T-helper 1 cell (primary cell): Measurements from ENCODE around the gene RRP36.
"Not testable (repeated sequence)": the region's sequence is repeated elsewhere in the genome, so short reads cannot be mapped to it uniquely, and the experiment has no call there.

Source experiments
- DNase-seq, 5 donors: peaks; one replicate each; pipeline ENCODE4 v3.0.0-alpha.2; 2012 to 2020

The RRP36 gene

DNA sequence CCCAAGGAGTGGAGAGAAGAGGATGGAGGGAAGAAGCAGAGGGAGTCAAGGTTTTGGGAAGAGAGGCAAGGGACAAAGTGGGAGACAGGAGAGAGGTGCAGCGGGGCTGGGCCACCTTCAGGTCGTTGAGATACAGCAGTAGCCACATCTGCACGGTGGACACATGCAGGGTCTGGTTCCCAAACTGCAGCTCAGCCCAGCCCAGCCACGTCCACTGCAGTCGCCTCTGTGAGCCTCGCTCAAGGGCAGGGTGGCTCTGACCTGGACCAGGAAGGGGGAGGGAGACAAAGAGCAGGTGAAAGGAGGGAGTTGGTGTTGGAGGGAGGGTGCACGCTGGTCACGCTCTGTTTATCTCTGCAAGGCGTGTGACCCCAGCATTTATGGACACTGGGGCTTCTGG, 17.3 kb downstream of the RRP36 start:
- no peak for DNase-seq

DNA sequence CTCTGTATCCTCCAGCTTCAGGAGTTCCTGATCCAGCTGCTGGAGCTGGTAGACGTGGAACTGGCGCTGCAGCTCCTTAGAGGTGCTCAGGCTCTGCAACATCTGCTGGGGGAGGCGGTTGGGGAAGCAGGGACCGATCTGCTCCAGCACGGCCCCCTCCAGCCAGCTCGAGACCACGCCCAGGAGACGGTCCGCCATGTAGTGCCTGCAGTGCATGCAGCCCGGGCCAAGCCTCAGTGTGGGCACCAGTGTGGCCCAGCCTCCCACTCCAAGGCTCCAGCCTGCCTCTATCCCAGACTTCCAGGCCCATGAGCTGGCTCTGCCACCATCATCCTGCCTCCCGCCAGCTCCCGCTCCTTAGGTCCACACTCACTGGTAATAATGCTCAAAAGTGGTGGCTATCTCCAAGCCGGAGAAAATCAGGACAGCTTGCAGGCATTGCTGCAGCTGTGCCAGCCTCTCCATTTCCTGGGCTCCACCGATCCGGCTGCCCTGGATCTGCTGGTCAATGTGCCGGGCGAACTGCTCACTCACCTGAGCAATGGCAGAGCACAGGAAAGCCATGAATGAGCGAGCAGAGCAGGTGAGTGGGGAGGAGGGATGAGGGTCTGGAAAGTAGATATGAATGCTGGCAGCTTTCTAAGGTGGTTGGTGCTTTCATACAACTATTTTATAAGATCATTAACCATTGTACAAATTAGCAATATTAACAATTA, 19.3 kb downstream of the RRP36 start:
- DNase-seq, result no peak

DNA sequence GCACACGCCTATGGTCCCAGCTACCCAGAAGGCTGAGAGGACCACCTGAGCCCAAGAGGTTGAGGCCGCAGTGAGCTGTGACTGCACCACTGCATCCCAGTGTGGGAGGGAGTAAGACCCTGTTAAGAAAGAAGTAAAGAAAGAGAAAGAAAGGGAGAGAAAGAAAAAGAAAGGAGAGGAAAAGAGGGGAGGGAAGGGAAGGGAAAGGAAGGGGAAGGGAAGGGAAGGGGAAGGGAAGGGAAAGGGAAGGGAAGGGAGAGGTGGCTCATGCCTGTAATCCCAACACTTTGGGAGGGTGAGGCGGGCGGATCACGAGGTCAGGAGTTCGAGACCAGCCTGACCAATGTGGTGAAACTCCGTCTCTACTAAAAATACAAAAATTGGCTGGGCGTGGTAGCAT, 20.1 kb downstream of the RRP36 start:
- DNase-seq, result not testable (repeated sequence)

DNA sequence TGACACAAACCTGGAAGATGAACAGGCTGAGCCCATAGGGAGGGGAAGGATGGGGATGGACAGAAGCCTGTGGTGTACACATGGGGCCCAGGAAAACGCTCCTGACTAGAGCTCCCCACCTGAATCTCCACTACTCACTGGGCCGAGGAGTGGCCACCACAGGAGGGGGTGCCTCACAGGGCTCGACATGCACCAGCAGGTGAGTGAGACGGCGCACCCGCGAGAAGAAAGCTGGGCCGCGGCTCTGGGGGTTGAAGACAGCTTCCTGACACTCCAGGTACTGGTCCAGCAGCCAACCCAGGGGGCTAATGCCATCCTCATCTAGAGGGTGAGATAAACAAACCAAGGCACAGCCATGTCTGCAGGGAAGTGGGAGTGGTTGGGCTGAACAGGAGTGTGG, 21.9 kb downstream of the RRP36 start:
- no peak for DNase-seq

DNA sequence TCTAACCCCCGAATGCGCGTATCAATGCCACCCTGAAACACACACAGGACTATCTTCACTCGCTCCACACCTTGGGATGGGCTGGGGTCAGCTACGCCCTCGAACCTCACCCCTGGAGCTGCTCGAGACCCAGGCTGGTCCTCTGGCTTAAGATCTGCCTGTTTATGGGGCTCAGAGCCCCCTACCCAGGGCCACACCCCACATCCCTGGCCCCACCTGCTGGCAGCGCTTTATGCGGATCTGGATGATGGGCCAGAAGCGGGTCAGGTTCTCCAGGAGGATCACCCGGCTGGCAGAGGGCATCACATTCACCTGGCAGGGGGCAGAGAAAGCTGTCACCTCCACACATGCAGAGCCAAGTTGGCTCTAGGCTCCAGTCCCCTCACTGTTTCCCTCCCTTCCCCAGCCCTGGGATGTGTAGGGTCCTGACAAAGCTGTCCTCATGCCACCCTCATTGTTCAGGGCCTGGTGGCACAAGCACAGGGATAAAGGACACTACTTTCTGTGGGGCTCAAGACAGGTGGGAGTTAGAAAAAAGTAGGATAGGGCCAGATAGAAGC, 24.0 kb downstream of the RRP36 start:
- DNase-seq, result no peak

DNA sequence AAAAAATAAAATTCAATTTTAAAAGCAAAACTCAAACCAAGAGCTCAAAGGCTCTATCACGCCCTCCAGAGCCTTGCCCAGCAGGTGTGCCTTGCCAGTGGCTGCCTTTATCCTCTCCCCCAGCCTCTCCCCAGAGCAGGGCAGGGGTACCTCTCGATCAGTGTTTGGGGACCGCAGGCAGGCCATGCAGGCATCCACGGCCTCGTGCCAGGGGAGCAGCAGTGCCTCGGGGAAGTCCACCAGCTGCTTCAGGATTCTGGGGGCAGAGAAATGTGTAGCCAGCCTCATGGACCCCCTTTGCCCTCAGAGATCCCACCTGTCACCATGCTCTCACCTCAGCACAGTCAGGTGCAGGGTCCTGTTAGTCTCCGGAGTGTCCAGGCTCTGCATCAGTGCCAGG, 26.6 kb downstream of the RRP36 start:
- no peak for DNase-seq

DNA sequence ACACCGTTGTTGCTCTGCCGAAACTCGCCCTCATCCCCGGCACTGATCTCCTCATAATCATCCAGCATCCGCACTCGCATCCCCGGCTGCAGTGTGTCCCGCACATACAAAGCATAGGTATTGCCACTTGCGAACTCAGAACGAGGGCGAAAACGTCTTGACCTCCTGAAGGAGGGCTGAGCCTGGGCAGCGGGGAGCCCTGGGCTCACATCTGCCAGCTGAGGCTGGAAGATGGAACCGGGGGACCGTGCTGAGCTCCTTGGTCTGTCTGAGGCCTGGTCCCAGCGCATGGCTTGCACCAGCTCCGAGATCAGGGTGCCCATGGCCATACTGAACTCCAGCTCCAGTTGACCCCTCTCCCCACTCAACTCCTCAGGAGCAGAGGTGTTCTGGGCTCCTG, 29.6 kb downstream of the RRP36 start:
- no peak for DNase-seq

DNA sequence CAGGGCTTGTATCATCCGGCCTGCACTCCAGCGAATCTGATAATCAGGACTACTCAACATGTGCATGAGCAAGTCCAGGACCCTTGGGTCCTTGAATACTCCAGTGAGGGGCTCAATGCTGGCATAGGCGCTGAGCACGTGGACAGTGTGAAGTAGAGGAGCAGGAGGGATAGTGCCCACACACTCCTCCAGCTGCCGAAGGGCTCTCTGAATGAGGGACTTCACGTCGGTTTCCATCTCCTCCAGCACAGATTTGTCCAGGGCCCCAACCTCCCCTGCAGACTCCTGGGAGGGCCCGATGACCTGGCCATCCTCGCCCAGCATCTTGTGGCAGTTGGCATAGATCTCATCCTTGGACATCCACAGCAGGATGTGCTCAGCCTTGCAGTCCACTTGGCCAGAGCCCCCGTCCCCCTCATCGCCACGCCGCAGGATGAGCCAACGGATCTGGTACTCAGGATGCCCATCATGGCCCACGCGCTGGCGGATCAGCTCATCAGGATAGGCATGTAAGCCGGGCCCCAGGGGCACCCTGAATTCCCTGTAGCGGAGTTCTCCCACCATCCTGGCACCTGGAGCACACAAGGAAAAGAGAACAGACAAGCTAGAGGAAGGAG, 30.9 kb downstream of the RRP36 start:
- DNase-seq, result no peak

DNA sequence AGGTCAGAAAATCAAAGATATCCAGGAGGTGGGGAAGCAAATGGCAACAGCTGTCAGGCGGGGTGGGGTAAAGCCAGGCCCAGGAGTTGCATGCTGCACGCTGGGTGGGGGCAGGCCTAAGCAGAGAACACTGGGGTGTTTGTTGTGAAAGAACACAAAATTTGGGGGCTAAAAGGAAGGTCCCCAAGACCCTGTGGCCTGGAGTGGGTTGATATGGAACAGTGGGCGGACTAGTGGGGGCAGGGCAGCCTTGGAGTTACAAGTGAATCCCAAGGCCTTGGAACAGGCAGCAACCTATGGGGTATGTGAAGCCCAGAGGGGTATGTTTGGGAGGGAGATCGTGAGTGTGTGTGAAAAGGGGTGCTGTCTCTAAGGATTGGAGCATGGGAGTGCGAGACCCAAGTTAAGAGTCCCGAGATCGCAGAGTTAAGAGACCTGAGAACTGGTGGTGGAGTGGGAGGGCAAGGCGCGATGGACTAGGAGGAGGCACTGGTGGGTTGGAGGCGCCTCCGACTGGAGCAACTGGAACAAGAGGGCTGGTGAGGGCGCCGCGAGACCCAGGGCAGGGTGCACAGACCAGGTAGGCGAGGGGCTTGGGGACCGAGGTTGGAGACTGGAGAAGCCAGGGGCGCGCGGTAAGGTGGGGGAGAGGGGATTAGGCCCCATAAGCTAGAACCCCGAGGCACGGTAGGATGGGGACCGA, 31.6 kb downstream of the RRP36 start:
- peak in 1 of 5 donors; percentile 18 for DNase-seq

DNA sequence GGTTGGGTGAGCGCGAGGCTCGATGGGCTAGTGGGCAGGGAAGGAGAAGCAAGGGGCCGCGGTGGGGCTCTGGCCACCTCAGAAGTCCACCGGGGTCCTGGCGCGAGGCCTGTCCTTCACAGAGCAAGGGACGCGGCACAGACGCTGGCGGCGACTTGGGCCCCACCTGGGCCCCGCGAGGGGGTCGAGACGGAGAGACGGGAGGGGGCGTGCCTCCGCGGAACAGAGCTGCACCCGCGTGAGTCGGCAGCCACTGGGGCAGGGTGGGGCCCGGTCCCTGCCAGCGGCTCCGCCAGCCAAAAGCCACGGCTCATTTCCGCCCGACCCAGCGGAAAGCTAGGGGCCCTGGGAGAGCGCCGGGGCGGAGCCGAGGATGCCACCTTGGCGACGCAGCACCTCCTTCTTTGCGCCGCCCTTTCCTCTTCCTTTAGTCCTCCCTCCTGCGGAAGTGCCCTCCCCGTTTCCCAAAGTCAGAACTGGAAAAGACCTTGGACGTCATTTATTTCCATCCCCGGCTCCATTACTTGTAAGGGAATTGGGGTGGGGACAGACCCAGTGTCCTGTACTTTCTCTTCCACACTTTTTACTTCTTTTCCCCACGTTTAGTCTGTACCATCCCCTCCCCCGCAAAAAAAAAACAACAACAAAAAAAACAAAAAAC, 32.3 kb downstream of the RRP36 start, which contains the start of gene CUL7:
CUL7 (minus strand) TSS at position 307 of the 661 bp plus-strand sequence. CDS start 1,063 bp downstream, outside the sequence.
- peak; percentile 79 to 94 (median 84) for DNase-seq

DNA sequence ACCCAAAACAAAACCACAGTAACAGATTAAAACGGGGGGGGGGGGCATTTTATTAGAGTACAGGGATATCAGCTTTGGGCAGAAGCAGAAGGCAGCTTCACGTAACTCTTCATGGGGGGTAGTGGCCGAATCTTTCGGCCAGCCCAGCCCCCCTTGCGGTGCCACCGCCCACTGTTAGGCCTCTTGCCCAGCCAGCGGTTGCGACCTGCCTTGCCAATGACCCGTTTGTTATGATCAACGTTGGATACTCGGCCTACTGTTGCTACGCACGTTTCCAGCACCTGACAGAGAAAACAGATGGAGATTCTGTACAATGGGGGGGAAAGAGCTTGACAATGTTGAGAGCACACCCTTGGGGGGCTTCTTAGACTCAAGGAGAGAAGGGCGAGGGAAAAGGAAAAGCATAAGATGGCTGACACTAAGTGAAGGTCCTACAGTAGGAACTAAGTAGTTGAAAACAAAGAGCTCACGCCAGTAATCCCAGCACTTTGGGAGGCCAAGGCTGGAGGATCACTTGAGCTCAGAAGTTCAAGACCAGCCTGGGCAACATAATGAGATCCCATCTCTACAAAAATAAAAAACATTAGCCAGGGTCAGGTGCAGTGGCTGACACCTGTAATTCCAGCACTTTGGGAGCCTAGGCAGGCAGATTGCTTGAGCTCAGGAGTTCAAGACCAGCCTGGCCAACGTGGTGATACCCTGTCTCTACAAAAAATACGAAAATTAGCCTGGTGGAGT, 33.0 kb downstream of the RRP36 start:
- no peak for DNase-seq

DNA sequence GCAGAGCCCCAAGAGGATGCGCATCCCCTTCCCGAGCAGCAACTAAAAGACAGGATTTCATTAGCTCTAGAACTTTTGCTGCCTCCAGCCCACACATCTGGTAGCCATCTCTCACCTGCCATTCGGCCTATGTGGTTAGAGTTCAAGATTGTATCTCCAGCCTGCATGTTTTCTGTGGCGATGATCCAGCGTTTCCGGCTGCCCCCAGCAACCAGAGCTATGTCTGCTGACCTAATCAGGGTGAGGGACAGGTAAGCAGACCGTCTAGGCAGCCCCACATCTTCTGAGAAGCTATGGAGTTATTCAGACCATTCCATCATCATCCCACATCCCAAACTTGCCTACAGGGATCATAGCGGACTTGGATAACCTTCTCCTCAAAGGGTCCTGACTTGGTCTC, 34.5 kb downstream of the RRP36 start:
- DNase-seq, result no peak

DNA sequence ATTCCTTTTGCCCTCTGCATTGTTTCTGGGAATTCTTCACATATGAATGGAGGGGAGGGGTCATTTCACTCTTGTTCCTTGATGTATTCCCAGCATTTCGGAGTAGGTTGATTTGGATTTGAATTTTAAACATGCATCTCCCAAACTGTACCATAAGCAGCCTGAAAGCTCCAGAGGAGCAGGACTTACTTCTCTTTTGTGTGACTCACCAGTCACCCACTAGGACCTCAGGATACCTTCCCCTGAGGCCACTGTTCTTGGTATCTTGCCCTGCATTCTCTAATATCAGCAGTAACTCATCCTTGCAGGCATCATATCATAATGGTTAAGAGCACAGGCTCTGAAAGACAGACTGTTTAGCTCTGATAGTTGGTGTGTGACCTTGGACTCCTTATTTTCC, 37.1 kb downstream of the RRP36 start:
- no peak for DNase-seq

DNA sequence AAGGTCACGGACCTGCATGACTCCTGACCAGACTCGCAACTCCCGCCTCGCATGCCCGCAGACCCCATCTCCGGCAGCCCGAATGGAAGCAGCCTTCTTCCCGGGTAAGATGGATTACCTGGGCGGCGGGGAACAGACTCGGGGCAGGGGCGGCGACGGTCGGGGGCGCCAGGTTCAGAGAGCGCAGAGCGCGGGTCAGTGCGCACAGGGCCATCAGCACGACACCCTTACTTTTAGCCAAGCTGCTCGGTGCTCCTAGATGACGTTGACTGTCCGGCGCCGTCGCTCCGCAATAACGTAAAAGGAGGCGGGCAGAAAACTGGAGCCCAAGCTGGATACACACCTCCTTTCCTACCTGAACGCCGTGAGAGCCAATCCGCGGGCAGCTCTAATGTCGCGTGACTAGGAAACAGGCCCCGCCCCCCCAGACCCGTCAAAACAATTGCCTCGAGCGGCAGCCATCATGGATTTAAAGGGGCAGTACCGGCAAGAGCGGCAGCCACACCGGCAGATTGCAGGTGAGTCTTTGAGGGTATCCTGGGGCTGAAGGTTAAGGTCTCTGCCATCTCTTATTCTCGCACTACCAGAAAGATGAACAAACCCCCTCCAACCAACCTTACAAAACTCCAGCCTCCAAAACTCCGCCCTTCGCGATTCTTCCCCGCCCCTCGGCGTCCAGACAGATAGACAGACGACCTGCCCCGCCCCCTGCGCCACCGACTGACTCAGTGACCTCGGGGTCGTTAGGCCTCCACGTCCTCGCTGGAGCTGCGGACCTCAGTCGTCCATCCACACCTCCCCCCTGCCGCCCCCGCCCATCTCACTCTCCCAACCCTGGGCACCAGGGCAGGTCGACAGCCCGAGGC, 38.0 kb downstream of the RRP36 start, which contains the start of the genes KLC4 and MRPL2:
KLC4 (plus strand) TSS at position 464 of the 866 bp plus-strand sequence. CDS start 1,705 bp downstream, outside the sequence.
MRPL2 (minus strand) TSS at position 267 of the 866 bp plus-strand sequence; CDS start at position 214, 53 bp downstream.
- DNase-seq, result peak; percentile 94 to 99 (median 96)

DNA sequence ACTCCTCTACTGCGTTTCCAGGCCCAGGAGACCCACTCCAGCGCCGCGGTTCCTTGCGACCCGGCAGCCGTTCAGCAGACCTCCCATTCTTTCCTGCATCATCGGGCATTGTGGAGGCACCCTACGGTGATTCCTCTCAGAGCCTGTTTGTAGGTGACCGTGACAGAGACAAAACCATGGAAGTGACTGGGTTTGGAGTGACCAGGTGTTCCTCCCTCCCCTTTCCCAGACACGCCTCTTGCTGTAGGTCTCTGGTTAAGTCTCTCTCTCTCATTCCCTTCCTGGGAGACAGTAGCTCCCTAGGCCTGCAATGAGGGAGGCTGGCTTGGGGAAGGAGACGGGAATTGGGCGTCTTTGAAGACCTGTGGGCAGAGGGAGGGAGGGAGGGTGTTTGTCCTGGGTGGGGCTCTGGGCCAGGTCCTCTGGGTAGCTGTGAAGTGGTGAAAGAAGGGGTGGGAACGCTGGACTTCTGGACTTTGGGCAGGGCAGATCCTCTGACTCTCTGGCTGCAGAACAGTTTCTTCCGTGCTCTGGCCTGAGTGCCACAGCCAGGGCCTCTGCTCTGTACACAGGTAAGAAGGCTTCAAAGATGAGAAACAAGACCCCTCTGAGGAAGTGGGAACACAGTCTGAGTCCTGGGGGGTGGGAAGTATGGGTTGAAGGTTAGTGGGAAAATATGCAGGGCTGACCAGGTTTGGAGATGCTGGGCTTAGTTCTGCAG, 38.8 kb downstream of the RRP36 start:
- no peak for DNase-seq

DNA sequence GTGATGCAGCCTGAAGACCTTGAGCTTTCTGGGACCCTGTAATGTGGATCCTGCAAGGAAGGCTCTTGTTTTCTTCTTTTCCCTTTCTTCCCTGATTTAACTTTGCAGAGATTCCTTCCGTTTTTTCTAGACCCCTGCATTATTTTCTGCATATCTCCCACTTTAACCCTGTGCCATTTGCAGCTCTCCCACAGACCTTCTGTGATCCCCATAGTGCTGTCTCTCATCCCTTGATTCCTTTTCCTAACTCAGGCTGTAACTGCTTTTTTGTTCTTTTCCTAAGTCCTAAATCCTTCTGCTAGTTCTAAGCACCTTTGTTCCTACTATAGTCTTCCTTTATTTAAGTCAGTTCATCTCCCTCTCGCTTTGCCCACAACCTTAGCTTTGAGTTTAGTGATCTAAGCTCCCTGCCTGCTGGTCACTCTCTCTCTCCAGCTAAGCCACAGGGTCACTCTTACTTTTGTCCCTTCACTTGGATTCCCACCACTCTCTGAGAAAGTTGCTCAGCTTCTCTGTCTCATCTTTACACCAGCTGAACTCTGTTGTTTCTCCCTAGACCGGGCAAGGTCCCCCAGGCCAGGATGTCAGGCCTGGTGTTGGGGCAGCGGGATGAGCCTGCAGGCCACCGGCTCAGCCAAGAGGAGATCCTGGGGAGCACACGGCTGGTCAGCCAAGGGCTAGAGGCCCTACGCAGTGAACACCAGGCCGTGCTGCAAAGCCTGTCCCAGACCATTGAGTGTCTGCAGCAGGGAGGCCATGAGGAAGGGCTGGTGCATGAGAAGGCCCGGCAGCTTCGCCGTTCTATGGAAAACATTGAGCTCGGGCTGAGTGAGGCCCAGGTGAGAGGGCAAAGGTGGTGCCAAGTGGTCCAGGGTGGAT, 39.6 kb downstream of the RRP36 start:
- DNase-seq, result no peak

DNA sequence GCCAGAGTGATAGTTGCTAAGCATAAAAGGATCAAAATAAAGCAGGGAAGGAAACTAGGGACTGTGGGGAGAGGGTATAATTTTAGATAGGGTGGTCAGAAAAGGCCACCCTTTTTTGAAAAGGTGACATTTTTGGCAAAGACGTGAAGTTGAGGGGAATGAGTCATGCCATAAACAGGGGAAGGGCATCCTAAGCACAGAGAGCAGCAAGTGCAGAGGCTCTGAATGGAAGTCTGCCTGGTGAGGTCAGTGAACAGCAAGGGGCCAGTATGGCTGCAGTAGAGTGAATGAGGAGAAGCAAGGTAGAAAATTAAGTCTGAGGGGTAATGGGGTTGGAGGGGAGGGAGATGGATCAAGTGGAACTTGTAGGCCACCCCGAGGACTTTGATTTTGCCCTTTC, 40.4 kb downstream of the RRP36 start:
- DNase-seq, result no peak

DNA sequence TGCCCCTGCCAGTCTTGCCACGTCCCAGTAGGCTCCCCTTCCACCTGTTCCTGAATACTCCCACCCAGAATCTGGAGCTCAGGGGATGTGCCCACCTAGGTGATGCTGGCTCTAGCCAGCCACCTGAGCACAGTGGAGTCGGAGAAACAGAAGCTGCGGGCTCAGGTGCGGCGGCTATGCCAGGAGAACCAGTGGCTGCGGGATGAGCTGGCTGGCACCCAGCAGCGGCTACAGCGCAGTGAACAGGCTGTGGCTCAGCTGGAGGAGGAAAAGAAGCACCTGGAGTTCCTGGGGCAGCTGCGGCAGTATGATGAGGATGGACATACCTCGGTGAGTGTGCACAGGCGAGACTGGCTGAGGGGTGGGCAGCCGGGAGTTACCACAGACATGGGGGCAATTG, 41.4 kb downstream of the RRP36 start:
- DNase-seq, result no peak

DNA sequence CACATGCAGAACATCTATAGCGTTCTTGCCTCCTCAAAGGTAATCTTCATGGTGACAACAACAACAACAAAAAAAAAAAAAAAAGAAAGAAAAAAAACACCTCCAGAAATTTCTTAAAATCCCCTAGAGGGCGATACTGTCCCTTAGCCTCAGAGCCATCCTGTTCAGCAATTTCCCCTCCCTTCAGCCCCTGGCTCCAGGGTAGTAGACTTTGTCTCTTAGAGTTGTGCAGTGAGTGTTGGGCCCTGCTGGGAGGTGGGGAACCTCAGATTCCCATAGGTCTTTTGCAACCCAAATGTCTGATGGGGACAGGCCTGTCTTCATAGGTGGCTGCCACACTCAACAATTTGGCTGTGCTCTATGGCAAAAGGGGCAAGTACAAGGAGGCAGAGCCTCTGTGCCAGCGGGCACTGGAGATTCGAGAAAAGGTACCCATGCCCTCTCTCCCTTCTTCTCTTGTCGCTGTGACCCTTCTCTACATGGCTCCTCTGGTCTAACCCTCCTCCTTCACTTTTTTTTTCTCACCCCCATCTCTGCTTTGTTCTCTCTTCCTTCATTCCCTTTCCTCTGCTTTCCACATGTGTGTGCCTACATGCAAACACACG, 48.7 kb downstream of the RRP36 start:
- DNase-seq, result peak in 1 of 5 donors; percentile 56
